EH (cell line): ENCODE results near the gene TSTD2.
A peak's percentile ranks its signal among the peaks of the same experiment; 100 is the strongest.
"Not testable (repeated sequence)": the region's sequence is repeated elsewhere in the genome, so short reads cannot be mapped to it uniquely, and the experiment has no call there.

ENCODE experiments used
- DNase-seq: peaks from one replicate; pipeline ENCODE4 v3.0.0-alpha.2; 2015; ENCODE audit warnings: low read depth

TSTD2 gene

DNA sequence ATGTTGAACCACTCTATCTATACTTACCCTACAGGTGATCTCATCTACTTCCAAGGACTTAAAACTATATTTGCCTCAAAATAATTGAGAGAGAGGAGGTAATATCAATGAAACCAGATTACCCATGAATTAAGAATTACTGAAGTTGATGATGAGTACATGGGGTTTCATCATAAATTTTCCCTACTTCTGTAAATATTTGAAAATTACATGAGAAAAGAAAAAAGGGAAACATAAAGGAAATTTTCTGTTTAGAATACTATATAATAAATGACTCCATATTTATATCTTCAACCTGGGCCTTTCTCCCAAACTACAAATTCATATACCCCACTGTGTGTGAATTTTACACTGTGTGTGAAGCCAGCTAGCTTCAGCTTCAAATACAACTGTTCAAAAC, 2.6 kb downstream of the TSTD2 start:
- no peak for DNase-seq

DNA sequence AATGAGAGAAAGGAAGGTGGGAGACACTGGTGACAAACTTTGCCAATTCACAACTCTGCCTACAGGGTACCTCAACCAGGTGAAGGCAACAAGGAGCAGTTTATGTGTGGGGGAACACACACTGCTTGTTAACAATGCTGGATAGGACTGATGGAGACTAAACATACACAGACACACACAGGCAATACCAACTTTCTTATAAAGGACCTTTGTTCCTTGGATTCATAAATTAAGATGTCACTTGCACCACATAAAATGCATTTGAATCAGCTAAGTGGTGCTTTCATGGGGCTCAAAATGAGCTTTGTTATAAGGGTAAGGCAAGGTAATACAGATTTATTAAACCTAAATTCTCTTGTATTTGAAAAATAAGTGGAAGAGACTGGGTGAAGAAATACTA, 4.0 kb downstream of the TSTD2 start:
- DNase-seq = no peak

DNA sequence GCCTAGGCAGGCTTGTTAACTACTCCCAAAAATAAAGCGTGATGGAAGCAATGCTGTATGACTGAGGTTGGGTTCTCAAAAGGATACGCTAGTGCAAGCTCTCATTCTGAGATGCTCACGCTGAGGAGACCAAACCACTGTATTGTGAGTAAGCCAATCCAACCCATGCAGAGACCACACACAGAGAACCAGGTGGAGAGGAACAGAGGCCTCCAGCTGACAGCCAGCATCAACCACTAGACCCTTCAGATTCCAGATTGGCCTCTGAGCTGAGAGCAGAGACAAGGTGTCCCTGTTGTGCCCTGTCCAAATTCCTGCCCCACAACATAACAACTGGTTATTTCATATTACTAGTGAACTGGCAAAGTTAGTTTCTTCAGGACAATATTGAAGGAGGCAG, 4.5 kb downstream of the TSTD2 start:
- no peak for DNase-seq

DNA sequence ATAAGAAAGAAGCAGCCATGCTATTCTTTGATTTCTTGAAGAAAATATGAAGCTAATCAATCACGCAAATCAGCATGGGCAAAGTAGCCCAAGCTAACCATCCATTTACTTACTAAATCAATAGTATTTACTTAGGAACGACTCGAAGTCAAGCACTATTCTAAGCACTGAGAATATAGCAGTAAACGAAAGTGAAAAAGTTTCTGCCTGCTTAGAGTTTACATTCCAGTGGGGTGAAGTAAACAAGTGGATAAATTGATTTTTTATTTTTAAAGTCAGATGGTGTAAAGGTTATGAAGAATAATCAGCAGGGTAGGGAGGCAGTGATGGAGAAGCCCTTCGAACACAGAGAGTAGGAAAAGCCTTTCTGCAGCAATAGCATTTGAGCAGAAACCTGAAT, 5.5 kb downstream of the TSTD2 start:
- no peak for DNase-seq

DNA sequence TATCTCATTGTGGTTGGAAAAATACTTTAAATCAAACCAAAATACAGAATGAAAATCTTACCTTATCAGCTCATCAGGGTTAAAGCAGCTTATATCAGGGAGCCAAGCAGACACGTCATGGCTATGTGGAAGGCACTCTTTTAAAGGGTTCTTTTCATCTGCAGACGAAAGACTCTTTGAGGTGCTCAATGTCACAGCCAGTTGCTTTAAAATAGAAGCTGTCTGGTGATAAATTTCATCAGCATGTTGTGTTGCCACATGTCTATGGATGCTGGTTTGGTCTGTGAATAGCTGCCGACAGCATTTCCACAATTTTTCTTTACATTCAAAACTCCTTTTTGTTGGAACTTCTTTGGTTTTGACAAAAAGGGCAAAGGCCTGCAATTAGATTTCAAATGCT, 7.5 kb downstream of the TSTD2 start:
- no peak for DNase-seq

DNA sequence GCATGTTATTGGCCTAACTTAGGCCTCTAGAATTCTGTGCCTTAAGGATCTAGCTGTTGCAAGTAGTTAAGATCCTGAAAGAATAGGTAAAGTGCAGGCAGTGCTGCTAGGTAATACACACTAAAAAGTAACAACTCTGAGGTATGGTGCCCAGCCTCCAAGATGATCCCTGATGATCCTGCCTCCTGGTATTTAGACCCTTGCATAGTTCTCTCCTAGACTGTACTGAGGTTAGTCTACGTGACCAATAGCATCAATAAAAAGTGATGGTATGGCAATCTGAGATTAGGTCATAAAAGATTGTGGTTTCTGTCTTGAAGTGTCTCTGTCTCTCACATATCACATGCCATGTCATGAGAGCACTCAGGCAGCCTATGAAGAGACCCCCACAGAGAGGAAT, 9.2 kb downstream of the TSTD2 start:
- peak; percentile 7 for DNase-seq

DNA sequence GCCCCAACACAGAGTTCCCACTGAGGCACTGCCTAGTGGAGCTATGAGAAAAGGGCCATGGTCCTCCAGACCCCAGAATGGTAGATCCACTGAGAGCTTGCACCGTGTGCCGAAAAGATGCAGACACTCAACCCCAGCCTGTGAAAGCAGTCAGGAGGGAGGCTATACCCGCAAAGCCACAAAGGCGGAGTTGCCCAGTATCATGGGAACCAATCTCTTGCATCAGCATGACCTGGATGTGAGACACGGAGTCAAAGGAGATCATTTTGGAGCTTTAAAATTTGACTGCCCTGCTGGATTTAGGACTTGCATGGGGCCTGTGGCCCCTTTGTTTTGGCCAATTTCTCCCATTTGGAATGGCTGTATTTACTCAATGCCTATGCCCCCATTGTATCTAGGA, 10.7 kb downstream of the TSTD2 start:
- DNase-seq = not testable (repeated sequence)

DNA sequence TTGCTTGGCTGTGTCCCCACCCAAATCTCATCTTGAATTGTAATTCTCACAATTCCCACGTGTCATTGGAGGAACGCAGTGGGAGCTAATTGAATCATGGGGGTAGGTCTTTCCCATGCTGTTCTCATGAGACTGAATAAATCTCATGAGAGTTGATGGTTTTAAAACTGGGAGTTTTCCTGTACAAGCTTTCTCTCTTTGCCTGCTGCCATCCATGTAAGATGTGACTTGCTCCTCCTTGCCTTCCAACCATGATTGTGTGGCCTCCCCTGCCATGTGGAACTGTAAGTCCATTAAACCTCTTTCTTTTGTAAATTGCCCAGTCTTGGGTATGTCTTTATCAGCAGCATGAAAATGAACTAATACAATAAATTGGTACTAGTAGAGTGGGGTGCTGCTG, 13.1 kb downstream of the TSTD2 start:
- DNase-seq = not testable (repeated sequence)

DNA sequence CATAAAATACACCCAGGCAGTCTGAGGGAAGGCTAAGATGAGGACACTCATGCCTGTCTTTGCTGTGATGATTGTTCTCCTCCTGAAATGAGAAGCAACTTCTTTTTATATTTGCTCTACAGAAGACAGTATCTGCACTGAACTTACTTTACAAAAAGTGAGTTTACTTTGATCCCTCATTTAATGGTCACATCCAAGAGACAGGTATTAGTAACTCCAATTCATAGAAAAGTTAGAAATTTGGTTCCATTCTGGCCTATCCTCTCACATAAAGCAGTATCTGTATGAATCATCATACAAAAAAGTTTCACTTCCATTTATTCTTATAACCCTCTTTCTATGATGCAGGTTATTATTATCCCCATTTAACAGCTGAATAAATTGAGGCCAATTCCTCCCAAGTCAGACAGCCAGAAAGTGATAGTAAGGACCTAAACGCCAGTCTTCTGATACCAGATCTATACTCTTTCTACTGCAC, 15.2 kb downstream of the TSTD2 start:
- no peak for DNase-seq

DNA sequence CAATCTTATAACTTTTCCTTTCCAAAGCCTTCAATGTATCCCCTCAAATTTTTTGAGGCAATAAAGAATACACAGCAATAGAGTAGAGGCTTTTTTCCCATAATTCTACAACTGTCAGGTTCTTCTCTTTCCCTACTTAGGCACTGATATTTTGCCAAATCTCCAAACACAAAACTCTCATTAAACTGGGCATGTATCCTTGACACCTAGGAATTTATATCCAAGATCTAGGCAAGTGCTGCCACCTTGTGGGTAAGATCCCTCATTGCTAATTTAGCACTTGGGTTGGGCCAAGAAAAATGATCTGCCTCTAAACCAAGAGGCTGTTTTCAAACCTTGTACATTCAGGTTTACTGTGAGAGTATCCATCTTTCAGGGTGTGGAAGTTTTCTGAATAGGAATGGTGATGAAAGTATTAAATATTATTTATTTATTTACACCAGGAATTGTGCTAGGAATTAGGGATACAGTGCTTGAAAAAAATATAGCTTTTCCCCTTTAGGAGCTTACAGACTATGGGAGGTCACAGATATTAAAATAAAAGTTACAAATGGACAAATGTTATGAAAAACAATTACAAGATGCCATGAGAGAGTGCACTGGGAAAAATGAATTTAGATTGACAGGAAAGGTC, 17.6 kb downstream of the TSTD2 start:
- DNase-seq = peak; percentile 67

DNA sequence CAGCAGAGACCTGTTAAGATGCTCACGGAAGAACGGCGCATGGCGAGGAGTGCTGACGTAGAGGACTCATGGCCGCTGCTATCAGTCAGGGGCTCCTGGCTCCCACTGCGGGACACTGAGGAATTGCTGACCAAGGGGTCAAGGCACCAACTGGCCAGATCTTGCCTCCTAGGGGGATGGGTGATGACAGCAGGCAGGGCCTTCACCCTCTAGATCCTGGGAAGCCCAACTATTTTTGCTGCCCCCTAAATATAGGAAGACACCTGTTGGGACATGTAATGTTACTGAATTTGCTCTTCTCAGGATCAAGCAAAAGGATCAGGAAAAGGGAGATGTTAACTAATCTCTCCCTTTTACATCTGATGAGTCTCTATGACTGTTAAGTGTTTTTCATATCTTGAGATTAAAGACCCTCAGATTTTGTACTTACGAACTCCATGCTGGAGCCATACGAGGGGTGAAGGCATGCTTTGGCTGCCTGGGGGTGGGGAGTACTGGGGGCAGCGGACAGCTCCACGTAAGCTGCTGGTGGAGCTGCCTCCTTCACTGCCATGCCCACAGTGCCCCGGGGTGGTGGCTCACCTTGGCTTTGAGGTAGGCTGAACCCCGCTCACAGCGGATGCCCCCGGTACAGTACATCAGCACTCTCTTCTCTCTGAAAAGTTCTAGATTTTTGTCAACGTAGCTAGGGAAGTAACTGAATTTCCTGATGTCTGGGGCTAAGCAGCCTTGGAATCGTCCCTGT, 28.1 kb downstream of the TSTD2 start:
- no peak for DNase-seq

DNA sequence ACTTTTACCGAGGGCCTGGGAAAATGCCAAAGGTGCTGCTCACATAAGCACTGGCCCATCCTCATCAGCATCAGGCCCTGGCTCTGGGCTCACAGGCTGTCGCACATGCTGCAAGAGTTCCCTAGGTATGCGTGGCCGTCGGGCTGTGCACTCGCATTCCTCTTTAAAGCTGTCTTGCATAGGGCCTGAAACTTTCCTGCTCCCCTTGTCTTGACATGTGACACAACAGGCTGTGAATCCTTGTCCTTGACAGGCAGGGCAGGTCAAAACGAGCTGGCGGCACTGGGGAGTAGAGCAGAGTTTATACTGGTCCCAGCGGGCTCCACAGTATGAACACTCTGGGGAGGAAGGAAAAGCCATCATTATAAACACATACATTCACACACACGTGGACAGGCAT, 30.7 kb downstream of the TSTD2 start:
- no peak for DNase-seq

DNA sequence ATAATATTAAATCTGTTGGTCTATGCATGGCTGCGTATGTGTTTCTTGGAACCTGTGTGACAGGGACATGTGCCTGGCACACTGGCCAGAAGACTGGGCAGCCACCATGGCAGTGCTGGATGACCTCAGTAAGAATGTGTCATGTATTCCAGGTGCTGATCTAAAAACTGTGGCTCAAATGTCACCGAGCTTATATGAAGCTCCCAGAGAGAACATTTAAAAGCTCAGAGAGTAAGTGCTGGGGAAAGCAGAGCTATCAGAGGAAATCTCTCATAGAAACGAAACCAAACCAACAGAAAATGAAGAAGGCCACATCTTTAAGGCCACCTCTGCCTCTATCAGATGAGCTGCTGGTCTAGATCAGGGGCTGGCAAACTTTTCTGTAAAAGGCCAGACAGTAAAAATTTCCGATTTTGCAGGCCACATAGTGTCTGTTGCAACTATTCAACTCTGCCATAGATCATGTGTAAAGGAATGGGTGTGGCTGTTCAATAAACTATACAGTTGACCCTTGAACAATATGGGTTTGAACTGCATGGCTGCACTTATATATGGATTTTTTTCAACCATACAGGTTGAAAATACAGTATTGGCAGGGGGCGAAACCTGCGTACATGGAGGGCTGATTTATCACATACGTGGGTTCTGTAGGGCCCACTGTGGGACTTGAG, 31.8 kb downstream of the TSTD2 start:
- DNase-seq = no peak

DNA sequence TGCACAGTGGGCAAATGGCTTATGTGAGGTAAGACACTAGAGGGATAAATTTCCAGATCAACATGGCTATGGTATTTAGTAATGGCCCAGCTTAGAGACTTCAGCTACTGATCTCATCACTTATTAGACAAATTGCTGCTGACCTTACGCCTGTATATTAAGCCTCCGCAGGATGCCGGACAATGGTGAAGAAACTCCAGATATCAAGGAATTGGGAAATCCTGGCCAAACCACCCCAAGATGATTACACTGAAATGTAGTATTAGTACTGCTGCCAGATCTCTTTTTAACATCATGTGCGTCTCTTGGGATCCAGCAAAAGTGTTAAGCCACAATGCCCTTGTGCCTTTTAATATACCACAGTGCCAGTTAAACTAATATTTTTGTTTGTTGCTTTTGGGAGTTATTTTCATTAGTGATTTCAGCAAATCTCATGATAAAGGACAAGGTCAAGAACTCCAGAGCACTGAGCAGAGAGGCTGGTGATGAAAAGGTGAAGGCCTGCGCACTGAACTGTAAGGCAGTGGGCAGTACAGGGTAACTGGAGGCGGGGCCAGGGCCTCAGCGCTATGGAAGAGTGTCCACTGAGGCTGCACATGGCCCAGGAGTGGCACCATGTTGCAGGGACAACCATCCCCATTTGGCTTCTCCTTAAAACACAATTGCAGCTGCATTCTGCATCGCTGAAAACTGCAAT, 32.5 kb downstream of the TSTD2 start:
- no peak for DNase-seq

DNA sequence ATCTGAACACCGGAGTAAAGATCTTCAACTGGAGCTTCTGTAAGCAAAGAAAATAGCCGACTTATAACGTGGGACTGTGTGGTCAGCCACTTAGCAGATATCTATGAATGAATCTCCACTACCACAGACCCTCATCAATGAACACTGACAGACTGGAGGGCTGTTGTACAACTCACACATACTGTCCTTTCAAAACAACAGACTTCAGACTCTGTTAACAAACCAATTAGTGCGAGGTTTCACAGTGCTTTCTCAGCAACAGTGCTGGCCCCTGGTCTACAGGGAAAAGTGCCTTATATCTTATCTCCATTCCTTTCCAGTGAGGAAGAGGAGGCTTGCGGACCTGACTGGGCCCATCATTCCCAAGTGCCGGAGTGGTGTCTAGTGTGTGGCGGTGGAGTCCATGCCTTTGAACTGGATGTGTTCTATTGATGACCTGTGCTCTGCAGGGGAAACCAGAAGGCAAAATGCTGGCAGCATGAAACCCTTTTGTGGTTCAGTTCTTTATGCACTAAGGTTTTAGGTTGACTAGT, 33.8 kb downstream of the TSTD2 start:
- DNase-seq = no peak

DNA sequence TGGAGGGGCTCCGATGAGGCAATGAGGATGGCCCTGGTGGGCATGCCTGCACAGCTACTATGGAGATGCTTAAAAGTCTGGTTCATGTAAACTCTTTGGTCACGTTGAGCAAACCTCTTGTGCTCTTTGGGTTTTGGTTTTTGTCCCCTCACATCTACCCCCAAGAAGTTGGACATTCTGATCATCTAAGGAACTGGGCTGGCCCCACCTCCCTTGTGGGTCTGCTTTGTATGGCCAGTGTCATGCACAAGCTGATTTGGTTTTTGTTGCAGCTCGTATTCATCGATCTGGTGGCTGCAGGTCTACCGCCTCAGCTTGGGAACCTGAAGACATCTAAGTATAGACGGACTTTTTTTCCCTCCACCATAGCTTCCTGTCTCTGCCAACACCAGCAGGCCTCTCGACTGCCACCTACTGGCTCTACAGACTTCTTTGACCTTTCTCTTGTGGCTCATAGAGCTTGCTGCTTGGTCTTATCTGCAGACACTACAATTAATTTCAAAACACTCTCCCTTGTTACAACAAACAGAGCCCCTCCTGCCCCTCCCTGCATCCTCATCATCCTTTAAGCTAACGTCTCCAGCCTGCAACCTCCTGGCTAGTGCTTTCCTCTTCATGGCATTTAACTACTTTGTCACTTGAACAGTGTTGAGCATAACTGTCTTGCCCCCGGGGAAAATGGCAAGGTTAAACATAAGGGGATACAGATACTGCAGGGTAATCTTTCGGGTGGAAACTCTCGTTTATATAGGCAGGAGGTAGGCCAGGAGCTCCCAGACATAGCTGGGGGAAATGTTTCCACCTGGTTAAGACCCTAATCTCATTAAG, 34.5 kb downstream of the TSTD2 start:
- peak; percentile 81 for DNase-seq

DNA sequence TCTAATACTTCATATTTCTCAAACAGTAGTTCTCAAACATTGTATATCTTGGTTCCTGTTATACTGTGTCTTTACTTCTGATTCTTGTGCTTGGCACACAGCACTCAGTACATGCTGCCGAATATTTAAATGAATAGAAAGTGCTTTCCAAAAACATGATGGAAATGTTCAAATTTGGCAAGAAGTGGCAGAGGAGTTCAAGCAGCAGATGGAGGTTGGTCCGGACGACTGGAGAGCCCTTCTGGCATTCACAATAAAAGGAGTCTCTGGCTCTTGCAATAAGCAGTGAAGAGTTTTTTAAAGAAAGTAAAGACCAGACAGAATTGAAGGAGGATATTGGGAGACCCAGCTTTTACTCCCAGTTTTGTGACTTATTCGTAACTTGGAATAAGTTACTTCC, 36.3 kb downstream of the TSTD2 start:
- DNase-seq = no peak

DNA sequence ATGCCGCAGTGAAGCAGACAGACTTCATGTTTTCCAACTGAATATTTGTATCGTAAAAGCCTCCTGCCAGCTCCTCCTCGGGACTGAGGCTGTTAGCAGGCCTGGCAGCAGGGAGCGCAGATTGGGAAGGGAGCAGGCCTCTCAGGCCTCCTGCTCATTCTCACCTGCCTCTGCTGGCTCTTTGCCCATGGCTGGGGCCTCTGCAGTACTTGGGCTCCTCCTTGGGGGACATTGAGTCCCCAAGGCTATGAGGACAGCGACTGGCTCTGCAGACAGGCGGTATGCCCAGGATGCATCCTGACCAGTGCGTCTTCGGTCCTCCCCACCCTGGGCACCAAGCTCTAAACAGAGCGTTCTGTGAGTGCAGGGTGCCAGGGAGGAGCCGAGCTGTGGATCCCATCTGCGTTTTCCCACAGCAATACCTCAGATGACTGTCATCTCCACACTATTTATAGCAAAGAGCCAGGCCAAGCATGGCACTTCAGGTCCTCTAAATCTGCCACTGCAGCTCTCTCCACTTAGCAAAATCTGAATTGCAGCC, 38.7 kb downstream of the TSTD2 start:
- no peak for DNase-seq

DNA sequence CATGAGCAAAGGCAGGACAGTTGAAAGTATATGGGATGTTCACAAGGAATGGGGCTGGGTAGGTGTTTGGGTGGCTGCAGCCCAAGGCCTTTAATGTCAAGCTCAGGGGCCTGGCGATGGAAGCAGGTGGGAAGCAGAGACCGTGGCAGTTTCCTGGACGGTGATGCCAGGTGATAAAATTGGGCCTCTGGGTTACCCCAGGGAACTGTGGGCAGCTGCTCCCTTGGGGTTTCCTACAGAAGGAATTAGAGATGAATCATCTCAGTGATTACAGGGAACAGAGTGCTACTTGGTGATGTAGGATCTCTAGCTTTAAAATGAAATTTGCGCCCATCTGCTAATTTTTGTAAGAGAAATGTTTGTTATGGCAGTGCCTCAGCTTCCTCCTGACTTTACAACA, 39.2 kb downstream of the TSTD2 start:
- DNase-seq = no peak

DNA sequence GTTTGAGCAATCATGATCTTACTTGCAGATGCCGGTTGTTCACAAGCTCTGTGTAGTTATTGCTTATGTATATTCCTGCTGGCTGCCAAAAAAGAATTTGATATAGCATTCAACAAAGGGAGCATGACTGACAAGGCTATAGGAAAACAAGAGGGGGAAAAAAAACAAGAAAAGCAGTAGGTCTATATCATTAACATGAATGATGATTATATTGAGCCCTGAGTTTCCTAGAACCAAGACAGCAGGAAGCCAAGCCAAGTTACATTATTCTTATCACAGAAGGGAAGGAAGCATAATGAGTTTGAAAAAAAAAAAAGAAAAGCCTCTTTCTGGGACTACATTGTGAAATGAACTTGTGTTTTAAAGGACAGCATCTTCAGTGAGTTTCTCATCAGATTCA, 41.0 kb downstream of the TSTD2 start:
- no peak for DNase-seq

DNA sequence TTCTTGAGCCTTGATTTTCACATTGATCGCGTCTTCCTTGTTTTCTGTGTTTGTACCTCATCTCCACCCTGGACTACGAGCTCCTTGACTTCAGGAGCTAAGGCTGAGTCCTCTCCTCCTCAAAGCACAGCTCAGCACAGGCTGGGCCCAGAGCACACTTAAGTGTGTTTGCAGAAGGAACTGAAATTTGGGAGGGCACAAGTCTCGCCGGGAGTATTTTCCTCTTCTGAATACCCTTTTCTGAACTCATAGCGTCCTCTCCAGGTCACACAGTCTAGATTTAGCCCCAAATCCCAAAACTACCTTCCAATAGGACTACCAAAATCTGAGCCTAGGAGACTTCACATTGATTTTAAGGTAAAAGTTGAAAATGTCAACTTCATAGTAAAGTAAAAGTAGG, 41.6 kb downstream of the TSTD2 start:
- DNase-seq = no peak
